ACC112 (cell line): Measurements from ENCODE around the gene PTRH1.

Experiments
- H2AFZ ChIP-seq: fragments of 200-600 bp; sonication (generic); one replicate; pipeline ENCODE4 v1.6.0; 2017; ENCODE audit warnings: antibody characterized with exemption, low read length; ENCODE audit not compliant: unreplicated experiment
- H3K27ac ChIP-seq: fragments of 200-600 bp; sonication (generic); 2 replicates; pipeline ENCODE4 v1.5.1; 2014; ENCODE audit warnings: low read depth, mild to moderate bottlenecking, antibody characterized with exemption, low read length, moderate library complexity
- H3K27me3 ChIP-seq: fragments of 200-600 bp; sonication (generic); 2 replicates; pipeline ENCODE4 v1.6.1; 2014; ENCODE audit warnings: mild to moderate bottlenecking, antibody characterized with exemption, low read length, moderate library complexity, mixed read lengths; ENCODE audit not compliant: insufficient read depth
- H3K36me3 ChIP-seq: fragments of 200-600 bp; sonication (generic); 2 replicates; pipeline ENCODE4 v1.6.1; 2016; ENCODE audit warnings: mild to moderate bottlenecking, antibody characterized with exemption, low read length, moderate library complexity, mixed read lengths; ENCODE audit not compliant: insufficient read depth
- H3K4me1 ChIP-seq: fragments of 200-600 bp; sonication (generic); one replicate; pipeline ENCODE4 v1.6.1; 2016; ENCODE audit warnings: low read length, mixed read lengths; ENCODE audit not compliant: insufficient read depth, unreplicated experiment, control insufficient read depth
- H3K4me3 ChIP-seq: fragments of 200-600 bp; sonication (generic); 2 replicates; pipeline ENCODE4 v1.5.1; 2014; ENCODE audit warnings: mild to moderate bottlenecking, low read depth, low read length
- H3K79me2 ChIP-seq: fragments of 200-600 bp; sonication (generic); one replicate; pipeline ENCODE4 v1.6.0; 2016; ENCODE audit warnings: low read length; ENCODE audit not compliant: control insufficient read depth, unreplicated experiment, insufficient read depth

Gene PTRH1

GRCh38 chr9:127717766-127718165, 2.3 kb upstream of the PTRH1 start:
- no peak overlapping the region for H3K27ac ChIP-seq
- H3K27me3 ChIP-seq, result no peaks in the 10 kb centered on the region
- H2AFZ ChIP-seq, result no peak overlapping the region
- H3K4me3 ChIP-seq, result no peak overlapping the region
- peaks cover 14% of the 10 kb centered on the region for H3K4me1 ChIP-seq
- no peaks in the 10 kb centered on the region for H3K36me3 ChIP-seq
- H3K79me2 ChIP-seq, result peaks cover 4% of the 10 kb centered on the region

GRCh38 chr9:127716412-127716811, 949 bp upstream of the PTRH1 start:
- H2AFZ ChIP-seq, result peak overlapping the region; percentile 57
- H3K79me2 ChIP-seq, result peaks cover 4% of the 10 kb centered on the region
- H3K36me3 ChIP-seq, result no peaks in the 10 kb centered on the region
- peak overlapping the region; percentile 21; the same call in 1 of the 2 replicates for H3K27ac ChIP-seq
- peak overlapping the region; percentile 91 for H3K4me3 ChIP-seq
- H3K27me3 ChIP-seq, result no peaks in the 10 kb centered on the region
- H3K4me1 ChIP-seq, result peaks cover 14% of the 10 kb centered on the region

- H2AFZ ChIP-seq, result peak overlapping the region; percentile 84
- H3K4me3 ChIP-seq, result peak overlapping the region; percentile 91
- peaks cover 8% of the 10 kb centered on the region for H3K4me1 ChIP-seq
- no peaks in the 10 kb centered on the region for H3K27me3 ChIP-seq
- H3K36me3 ChIP-seq, result no peaks in the 10 kb centered on the region
- peaks cover 4% of the 10 kb centered on the region for H3K79me2 ChIP-seq
- H3K27ac ChIP-seq, result peak overlapping the region; percentile 39; the same call in 1 of the 2 replicates
These were observed 453 bp downstream of the PTRH1 start for GRCh38 chr9:127714951-127715469.

- Histone ChIP-seq H3K27ac (no peak overlapping the region), H3K4me1 (peaks cover 8% of the 10 kb centered on the region), H2AFZ (no peak overlapping the region), H3K4me3 (peak overlapping the region; percentile 74), H3K79me2 (peaks cover 4% of the 10 kb centered on the region), H3K36me3 (no peaks in the 10 kb centered on the region), H3K27me3 (no peaks in the 10 kb centered on the region)
These were observed 1.3 kb downstream of the PTRH1 start for GRCh38 chr9:127714020-127714750.

- Histone ChIP-seq H3K79me2 (peaks cover 4% of the 10 kb centered on the region), H3K36me3 (peaks cover 5% of the 10 kb centered on the region; the same call in 1 of the 2 replicates), H3K27me3 (no peaks in the 10 kb centered on the region), H3K27ac (no peak overlapping the region), H3K4me3 (no peak overlapping the region), H3K4me1 (peaks cover 8% of the 10 kb centered on the region), H2AFZ (no peak overlapping the region)
These were observed 2.6 kb downstream of the PTRH1 start for GRCh38 chr9:127712867-127713266.

- no peak overlapping the region for H2AFZ ChIP-seq
- no peak overlapping the region for H3K27ac ChIP-seq
- peaks cover 5% of the 10 kb centered on the region; the same call in 1 of the 2 replicates for H3K36me3 ChIP-seq
- no peak overlapping the region for H3K4me3 ChIP-seq
- no peaks in the 10 kb centered on the region for H3K27me3 ChIP-seq
- H3K79me2 ChIP-seq, result peaks cover 4% of the 10 kb centered on the region
- H3K4me1 ChIP-seq, result peaks cover 8% of the 10 kb centered on the region
These were observed 3.1 kb downstream of the PTRH1 start for GRCh38 chr9:127712371-127712770.

- H3K4me1 ChIP-seq, result peaks cover 8% of the 10 kb centered on the region
- H2AFZ ChIP-seq, result no peak overlapping the region
- H3K4me3 ChIP-seq, result no peak overlapping the region
- H3K27ac ChIP-seq, result no peak overlapping the region
- H3K79me2 ChIP-seq, result peaks cover 4% of the 10 kb centered on the region
- peaks cover 5% of the 10 kb centered on the region; the same call in 1 of the 2 replicates for H3K36me3 ChIP-seq
- no peaks in the 10 kb centered on the region for H3K27me3 ChIP-seq
These were observed 3.6 kb downstream of the PTRH1 start for GRCh38 chr9:127711831-127712274.

- Histone ChIP-seq H3K27ac (no peak overlapping the region), H3K27me3 (no peaks in the 10 kb centered on the region), H3K4me1 (peaks cover 8% of the 10 kb centered on the region), H3K36me3 (peaks cover 5% of the 10 kb centered on the region; the same call in 1 of the 2 replicates), H2AFZ (no peak overlapping the region), H3K79me2 (peaks cover 4% of the 10 kb centered on the region), H3K4me3 (no peak overlapping the region)
These were observed 4.2 kb downstream of the PTRH1 start for GRCh38 chr9:127711226-127711701.

GRCh38 chr9:127710204-127710783, 5.2 kb downstream of the PTRH1 start:
- Histone ChIP-seq H3K4me1 (peaks cover 8% of the 10 kb centered on the region), H3K27ac (no peak overlapping the region), H3K36me3 (peaks cover 5% of the 10 kb centered on the region; the same call in 1 of the 2 replicates), H3K27me3 (no peaks in the 10 kb centered on the region), H3K4me3 (no peak overlapping the region), H3K79me2 (peaks cover 4% of the 10 kb centered on the region), H2AFZ (no peak overlapping the region)

GRCh38 chr9:127708952-127709587, 6.4 kb downstream of the PTRH1 start:
- H3K36me3 ChIP-seq, result peaks cover 5% of the 10 kb centered on the region; the same call in 1 of the 2 replicates
- no peak overlapping the region for H3K4me3 ChIP-seq
- peaks cover 3% of the 10 kb centered on the region for H3K79me2 ChIP-seq
- H2AFZ ChIP-seq, result no peak overlapping the region
- no peak overlapping the region for H3K27ac ChIP-seq
- no peaks in the 10 kb centered on the region for H3K27me3 ChIP-seq
- H3K4me1 ChIP-seq, result peaks cover 3% of the 10 kb centered on the region
